K562 (cell line): ENCODE measurements around the gene NUBP2. TPM values are rescaled to one million over a fixed set of nuclear protein-coding genes. Genes with fewer than 3 reads are reported as not detected.

Experiments
- ADNP ChIP-seq: fragments of 200-800 bp; sonication (Bioruptor generic); IDR thresholded peaks from 2 replicates; pipeline ENCODE4 v1.6.1; 2016; ENCODE audit warnings: missing genetic modification characterization, missing compliant biosample characterization
- GABPB1 ChIP-seq: sonication (generic); formaldehyde crosslinking; IDR thresholded peaks from 2 replicates; pipeline ENCODE4 v1.8.0; 2022; ENCODE audit warnings: mild to moderate bottlenecking, missing genetic modification reagents
- MAZ ChIP-seq, 2 experiments: fragments of 450-650 bp in 1 of 2; sonication (generic) in 1 of 2; formaldehyde crosslinking; IDR thresholded peaks in 1 of 2; conservative IDR thresholded peaks in 1 of 2; 2 replicates each; pipeline versions ENCODE4 v1.4.0 to v1.5.0; 2020; ENCODE audit warnings: mild to moderate bottlenecking in 1 of 2, missing genetic modification reagents in 1 of 2
- MCM5 ChIP-seq: fragments of 450-650 bp; IDR thresholded peaks from 2 replicates; pipeline ENCODE4 v1.6.1; 2016; ENCODE audit warnings: low read depth
- MTA2 ChIP-seq: fragments of 450-650 bp; IDR thresholded peaks from 2 replicates; pipeline ENCODE4 v1.6.1; 2016; ENCODE audit warnings: low read depth
- POLR2AphosphoS2 ChIP-seq: IDR thresholded peaks from 2 replicates; pipeline ENCODE4 v1.6.1; 2012; ENCODE audit warnings: low read length, improper control_type of control experiment
- SPI1 ChIP-seq: IDR thresholded peaks from 2 replicates; pipeline ENCODE4 v1.6.1; 2011; ENCODE audit warnings: low read depth, low read length, control low read depth, borderline replicate concordance
- ZKSCAN3 ChIP-seq: fragments of 250-450 bp; sonication (Bioruptor Pico); IDR thresholded peaks from 2 replicates; pipeline ENCODE4 v1.4.0; 2020
- ZNF133 ChIP-seq: fragments of 250-450 bp; sonication (Bioruptor Pico); IDR thresholded peaks from 2 replicates; pipeline ENCODE4 v1.4.0; 2020; ENCODE audit warnings: mild to moderate bottlenecking
- ZNF253 ChIP-seq: fragments of 250-450 bp; sonication (Bioruptor Pico); conservative IDR thresholded peaks from 2 replicates; pipeline ENCODE4 v1.6.1; 2021; ENCODE audit warnings: mild to moderate bottlenecking
- ZNF586 ChIP-seq: fragments of 450-650 bp; formaldehyde crosslinking; conservative IDR thresholded peaks from 2 replicates; pipeline ENCODE4 v1.4.0; 2020; ENCODE audit warnings: mild to moderate bottlenecking, moderate library complexity
- ZNF780A ChIP-seq: fragments of 250-450 bp; sonication (Bioruptor Pico); IDR thresholded peaks from 2 replicates; pipeline ENCODE4 v1.5.0; 2021; ENCODE audit warnings: mild to moderate bottlenecking
- polyA plus RNA-seq, 8 experiments: library from polyadenylated mRNA; depleted of rRNA in 4 of 8; stranded (reverse) in 5 of 8; unstranded in 3 of 8; fragments of >200 nt; fragmentation: Nextera tagmentation in 2 of 8; fragmentation: Illumina TruSeq in 1 of 8; extraction: Ambion mirVana in 2 of 8; extraction: Trizol in 1 of 8; gene quantifications; 2 replicates each; pipeline versions ENCODE4 v1.2.1 to v1.2.3, GENCODE V29; 2011 to 2014; ENCODE audit warnings: inconsistent platforms in 1 of 8, missing spikeins in 1 of 8
- total RNA-seq, 7 experiments: library from RNA; depleted of rRNA in 6 of 7; stranded (reverse); fragments of >200 nt in 6 of 7; fragmentation: Illumina TruSeq in 2 of 7; extraction: Trizol in 2 of 7; gene quantifications; 2 replicates each; pipeline versions ENCODE4 v1.2.1 to v1.2.3, GENCODE V29; 2011 to 2021; ENCODE audit warnings: low replicate concordance in 1 of 7
- TF ChIP-seq, protein P1 (sequence below): sonication (generic); formaldehyde crosslinking; IDR thresholded peaks from 2 replicates; pipeline ENCODE4 v1.8.0; 2022; ENCODE audit warnings: missing genetic modification reagents, mild to moderate bottlenecking, borderline replicate concordance
- TF ChIP-seq, protein P2 (sequence below): fragments of 450-650 bp; IDR thresholded peaks from 2 replicates; pipeline ENCODE4 v1.6.1; 2014; ENCODE audit warnings: low read depth, mild to moderate bottlenecking, moderate library complexity, borderline replicate concordance
- TF ChIP-seq, protein P3 (sequence below): IDR thresholded peaks from 2 replicates; pipeline ENCODE4 v1.6.1; 2016; ENCODE audit warnings: missing genetic modification characterization, missing compliant biosample characterization
- TF ChIP-seq, protein P4 (sequence below): sonication (generic); formaldehyde crosslinking; IDR thresholded peaks from 2 replicates; pipeline ENCODE4 v1.8.1; 2023; ENCODE audit warnings: mild to moderate bottlenecking, missing genetic modification reagents
- TF ChIP-seq, protein P5 (sequence below), 2 experiments: fragments of 450-650 bp in 1 of 2; IDR thresholded peaks; 2 replicates each; pipeline ENCODE4 v1.6.1; 2011 to 2017; ENCODE audit warnings: low read depth in 2 of 2, antibody characterized with exemption in 1 of 2, borderline replicate concordance in 1 of 2, low read length in 1 of 2, mild to moderate bottlenecking in 1 of 2, mixed read lengths in 1 of 2; ENCODE audit not compliant: control insufficient read depth in 1 of 2

The NUBP2 gene
- total and polyA plus RNA-seq, 9 of the 15 experiments (the other 6 are each of a cell fraction or from before 2014, with no cell fraction given) = 1.8 to 115 (median 24.0) TPM

DNA sequence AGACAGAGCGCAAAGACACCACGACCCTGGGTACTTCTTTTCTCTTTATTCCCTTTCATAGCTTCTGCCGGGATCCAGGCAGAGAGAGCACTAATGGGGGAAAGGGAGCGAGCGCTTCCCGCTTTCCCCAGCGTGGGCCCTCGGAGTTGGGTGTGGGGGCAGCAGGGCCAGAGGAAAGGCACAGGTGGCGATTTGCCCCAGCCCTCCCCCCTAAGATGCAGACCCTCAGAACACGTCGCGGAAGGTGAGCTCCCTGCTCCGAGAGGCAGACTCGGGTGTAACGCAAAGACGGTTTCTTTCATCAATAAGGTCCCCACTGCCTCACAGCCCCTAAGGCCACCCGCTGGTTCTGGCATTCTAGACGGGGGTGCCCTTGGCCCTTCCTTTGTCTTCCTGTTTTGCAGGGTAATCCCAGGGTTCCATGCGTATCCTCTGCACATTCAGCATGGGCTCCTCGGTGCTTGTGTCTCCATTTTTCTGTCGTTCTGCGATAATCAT, 10.8 kb upstream of the NUBP2 start (continued):
- TF ChIP-seq, protein P1, sequence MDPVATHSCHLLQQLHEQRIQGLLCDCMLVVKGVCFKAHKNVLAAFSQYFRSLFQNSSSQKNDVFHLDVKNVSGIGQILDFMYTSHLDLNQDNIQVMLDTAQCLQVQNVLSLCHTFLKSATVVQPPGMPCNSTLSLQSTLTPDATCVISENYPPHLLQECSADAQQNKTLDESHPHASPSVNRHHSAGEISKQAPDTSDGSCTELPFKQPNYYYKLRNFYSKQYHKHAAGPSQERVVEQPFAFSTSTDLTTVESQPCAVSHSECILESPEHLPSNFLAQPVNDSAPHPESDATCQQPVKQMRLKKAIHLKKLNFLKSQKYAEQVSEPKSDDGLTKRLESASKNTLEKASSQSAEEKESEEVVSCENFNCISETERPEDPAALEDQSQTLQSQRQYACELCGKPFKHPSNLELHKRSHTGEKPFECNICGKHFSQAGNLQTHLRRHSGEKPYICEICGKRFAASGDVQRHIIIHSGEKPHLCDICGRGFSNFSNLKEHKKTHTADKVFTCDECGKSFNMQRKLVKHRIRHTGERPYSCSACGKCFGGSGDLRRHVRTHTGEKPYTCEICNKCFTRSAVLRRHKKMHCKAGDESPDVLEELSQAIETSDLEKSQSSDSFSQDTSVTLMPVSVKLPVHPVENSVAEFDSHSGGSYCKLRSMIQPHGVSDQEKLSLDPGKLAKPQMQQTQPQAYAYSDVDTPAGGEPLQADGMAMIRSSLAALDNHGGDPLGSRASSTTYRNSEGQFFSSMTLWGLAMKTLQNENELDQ = 0 out of 2 replicates have a peak, but pooled peaks have one; percentile 30
- TF ChIP-seq POLR2AphosphoS2 (no peak), ZNF780A (no peak), MCM5 (no peak), ZKSCAN3 (CRISPR knock-in tag) (no peak), MAZ (CRISPR knock-in tag; conservative IDR thresholded peaks at IDR 0.05 in 1 of 2, IDR thresholded peaks at IDR 0.05 in 1 of 2) (peak in 1 of 2 experiments; percentile 36; a peak in 2 of 4 replicates), ADNP (tag) (no peak), ZNF253 (CRISPR knock-in tag) (no peak), GABPB1 (CRISPR knock-in tag) (no peak), SPI1 (0 out of 2 replicates have a peak, but pooled peaks have one; percentile 14), MTA2 (no peak), ZNF133 (CRISPR knock-in tag) (no peak), ZNF586 (no peak)
- TF ChIP-seq, protein P2, sequence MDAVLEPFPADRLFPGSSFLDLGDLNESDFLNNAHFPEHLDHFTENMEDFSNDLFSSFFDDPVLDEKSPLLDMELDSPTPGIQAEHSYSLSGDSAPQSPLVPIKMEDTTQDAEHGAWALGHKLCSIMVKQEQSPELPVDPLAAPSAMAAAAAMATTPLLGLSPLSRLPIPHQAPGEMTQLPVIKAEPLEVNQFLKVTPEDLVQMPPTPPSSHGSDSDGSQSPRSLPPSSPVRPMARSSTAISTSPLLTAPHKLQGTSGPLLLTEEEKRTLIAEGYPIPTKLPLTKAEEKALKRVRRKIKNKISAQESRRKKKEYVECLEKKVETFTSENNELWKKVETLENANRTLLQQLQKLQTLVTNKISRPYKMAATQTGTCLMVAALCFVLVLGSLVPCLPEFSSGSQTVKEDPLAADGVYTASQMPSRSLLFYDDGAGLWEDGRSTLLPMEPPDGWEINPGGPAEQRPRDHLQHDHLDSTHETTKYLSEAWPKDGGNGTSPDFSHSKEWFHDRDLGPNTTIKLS = no peak
- TF ChIP-seq, protein P3, sequence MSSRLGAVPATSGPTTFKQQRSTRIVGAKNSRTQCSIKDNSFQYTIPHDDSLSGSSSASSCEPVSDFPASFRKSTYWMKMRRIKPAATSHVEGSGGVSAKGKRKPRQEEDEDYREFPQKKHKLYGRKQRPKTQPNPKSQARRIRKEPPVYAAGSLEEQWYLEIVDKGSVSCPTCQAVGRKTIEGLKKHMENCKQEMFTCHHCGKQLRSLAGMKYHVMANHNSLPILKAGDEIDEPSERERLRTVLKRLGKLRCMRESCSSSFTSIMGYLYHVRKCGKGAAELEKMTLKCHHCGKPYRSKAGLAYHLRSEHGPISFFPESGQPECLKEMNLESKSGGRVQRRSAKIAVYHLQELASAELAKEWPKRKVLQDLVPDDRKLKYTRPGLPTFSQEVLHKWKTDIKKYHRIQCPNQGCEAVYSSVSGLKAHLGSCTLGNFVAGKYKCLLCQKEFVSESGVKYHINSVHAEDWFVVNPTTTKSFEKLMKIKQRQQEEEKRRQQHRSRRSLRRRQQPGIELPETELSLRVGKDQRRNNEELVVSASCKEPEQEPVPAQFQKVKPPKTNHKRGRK (tag) = no peak
- TF ChIP-seq, protein P4, sequence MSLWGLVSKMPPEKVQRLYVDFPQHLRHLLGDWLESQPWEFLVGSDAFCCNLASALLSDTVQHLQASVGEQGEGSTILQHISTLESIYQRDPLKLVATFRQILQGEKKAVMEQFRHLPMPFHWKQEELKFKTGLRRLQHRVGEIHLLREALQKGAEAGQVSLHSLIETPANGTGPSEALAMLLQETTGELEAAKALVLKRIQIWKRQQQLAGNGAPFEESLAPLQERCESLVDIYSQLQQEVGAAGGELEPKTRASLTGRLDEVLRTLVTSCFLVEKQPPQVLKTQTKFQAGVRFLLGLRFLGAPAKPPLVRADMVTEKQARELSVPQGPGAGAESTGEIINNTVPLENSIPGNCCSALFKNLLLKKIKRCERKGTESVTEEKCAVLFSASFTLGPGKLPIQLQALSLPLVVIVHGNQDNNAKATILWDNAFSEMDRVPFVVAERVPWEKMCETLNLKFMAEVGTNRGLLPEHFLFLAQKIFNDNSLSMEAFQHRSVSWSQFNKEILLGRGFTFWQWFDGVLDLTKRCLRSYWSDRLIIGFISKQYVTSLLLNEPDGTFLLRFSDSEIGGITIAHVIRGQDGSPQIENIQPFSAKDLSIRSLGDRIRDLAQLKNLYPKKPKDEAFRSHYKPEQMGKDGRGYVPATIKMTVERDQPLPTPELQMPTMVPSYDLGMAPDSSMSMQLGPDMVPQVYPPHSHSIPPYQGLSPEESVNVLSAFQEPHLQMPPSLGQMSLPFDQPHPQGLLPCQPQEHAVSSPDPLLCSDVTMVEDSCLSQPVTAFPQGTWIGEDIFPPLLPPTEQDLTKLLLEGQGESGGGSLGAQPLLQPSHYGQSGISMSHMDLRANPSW (CRISPR knock-in tag) = no peak
- TF ChIP-seq, protein P5, sequence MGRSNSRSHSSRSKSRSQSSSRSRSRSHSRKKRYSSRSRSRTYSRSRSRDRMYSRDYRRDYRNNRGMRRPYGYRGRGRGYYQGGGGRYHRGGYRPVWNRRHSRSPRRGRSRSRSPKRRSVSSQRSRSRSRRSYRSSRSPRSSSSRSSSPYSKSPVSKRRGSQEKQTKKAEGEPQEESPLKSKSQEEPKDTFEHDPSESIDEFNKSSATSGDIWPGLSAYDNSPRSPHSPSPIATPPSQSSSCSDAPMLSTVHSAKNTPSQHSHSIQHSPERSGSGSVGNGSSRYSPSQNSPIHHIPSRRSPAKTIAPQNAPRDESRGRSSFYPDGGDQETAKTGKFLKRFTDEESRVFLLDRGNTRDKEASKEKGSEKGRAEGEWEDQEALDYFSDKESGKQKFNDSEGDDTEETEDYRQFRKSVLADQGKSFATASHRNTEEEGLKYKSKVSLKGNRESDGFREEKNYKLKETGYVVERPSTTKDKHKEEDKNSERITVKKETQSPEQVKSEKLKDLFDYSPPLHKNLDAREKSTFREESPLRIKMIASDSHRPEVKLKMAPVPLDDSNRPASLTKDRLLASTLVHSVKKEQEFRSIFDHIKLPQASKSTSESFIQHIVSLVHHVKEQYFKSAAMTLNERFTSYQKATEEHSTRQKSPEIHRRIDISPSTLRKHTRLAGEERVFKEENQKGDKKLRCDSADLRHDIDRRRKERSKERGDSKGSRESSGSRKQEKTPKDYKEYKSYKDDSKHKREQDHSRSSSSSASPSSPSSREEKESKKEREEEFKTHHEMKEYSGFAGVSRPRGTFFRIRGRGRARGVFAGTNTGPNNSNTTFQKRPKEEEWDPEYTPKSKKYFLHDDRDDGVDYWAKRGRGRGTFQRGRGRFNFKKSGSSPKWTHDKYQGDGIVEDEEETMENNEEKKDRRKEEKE (IDR thresholded peaks at IDR 0.05; ENCODE audit: borderline replicate concordance in 1 of 2, control insufficient read depth in 1 of 2, low read depth in 2 of 2, low read length in 1 of 2) = no peak
